GM23338 (cell line): Measurements from ENCODE around the gene NUP107. TPM values are rescaled to one million over a fixed set of nuclear protein-coding genes. Genes with fewer than 3 reads are reported as not detected.

Experiments
- ATAC-seq: fragments of 200-7000 bp; cut with Tn5 transposase; 3 replicates; pipeline ENCODE4 v1.9.1; 2020
- DNase-seq: peaks from one replicate; pipeline ENCODE4 v3.0.0-alpha.2; 2015; ENCODE audit warnings: low spot score
- H2AFZ ChIP-seq: fragments of 200-600 bp; sonication (generic); 2 replicates; pipeline ENCODE4 v1.8.0; 2016; ENCODE audit warnings: antibody characterized with exemption, mild to moderate bottlenecking, moderate library complexity
- H3F3A ChIP-seq: fragments of 200-600 bp; sonication (generic); replicated peaks from 2 replicates; pipeline ENCODE4 v1.8.0; 2017; ENCODE audit warnings: antibody characterized with exemption, mixed run types, low read depth
- H3K27ac ChIP-seq: fragments of 200-600 bp; sonication (generic); 2 replicates; pipeline ENCODE4 v1.6.1; 2016; ENCODE audit warnings: low read depth
- H3K27me3 ChIP-seq: fragments of 200-600 bp; sonication (generic); 2 replicates; pipeline ENCODE4 v1.8.0; 2016; ENCODE audit warnings: mild to moderate bottlenecking, mixed run types, moderate library complexity; ENCODE audit not compliant: insufficient read depth
- H3K36me3 ChIP-seq: fragments of 200-600 bp; sonication (generic); 2 replicates; pipeline ENCODE4 v1.8.0; 2016; ENCODE audit warnings: mild to moderate bottlenecking; ENCODE audit not compliant: insufficient read depth
- H3K4me1 ChIP-seq: fragments of 200-600 bp; sonication (generic); 2 replicates; pipeline ENCODE4 v1.8.0; 2016; ENCODE audit warnings: mild to moderate bottlenecking, moderate library complexity; ENCODE audit not compliant: insufficient read depth
- H3K4me2 ChIP-seq: fragments of 200-600 bp; sonication (generic); 2 replicates; pipeline ENCODE4 v1.7.1; 2017; ENCODE audit warnings: mixed run types
- H3K4me3 ChIP-seq: fragments of 200-600 bp; sonication (generic); 2 replicates; pipeline ENCODE4 v1.6.1; 2016; ENCODE audit warnings: mixed run types
- H3K79me2 ChIP-seq: fragments of 200-600 bp; sonication (generic); replicated peaks from 2 replicates; pipeline ENCODE4 v1.8.0; 2017; ENCODE audit warnings: mild to moderate bottlenecking; ENCODE audit not compliant: insufficient read depth
- H3K9me2 ChIP-seq: fragments of 200-600 bp; sonication (generic); 2 replicates; pipeline ENCODE4 v1.8.0; 2017; ENCODE audit not compliant: insufficient read depth
- H4K20me1 ChIP-seq: fragments of 200-600 bp; sonication (generic); replicated peaks from 2 replicates; pipeline ENCODE4 v1.8.0; 2017; ENCODE audit warnings: mild to moderate bottlenecking; ENCODE audit not compliant: insufficient read depth
- H3K27ac Mint-ChIP-seq: 2 replicates; pipeline ENCODE4 v1.8.0; 2020; ENCODE audit warnings: inconsistent platforms, mild to moderate bottlenecking, moderate library complexity, mixed read lengths
- H3K27me3 Mint-ChIP-seq: 3 replicates; pipeline ENCODE4 v1.8.0; 2022; ENCODE audit warnings: low read depth, mild to moderate bottlenecking, moderate library complexity, mixed read lengths, inconsistent platforms; ENCODE audit not compliant: insufficient read depth, poor library complexity
- H3K36me3 Mint-ChIP-seq: 3 replicates; pipeline ENCODE4 v1.8.0; 2021; ENCODE audit warnings: low read depth, mild to moderate bottlenecking, inconsistent platforms, moderate library complexity, mixed read lengths
- H3K4me1 Mint-ChIP-seq: 3 replicates; pipeline ENCODE4 v1.8.0; 2020; ENCODE audit warnings: mild to moderate bottlenecking, inconsistent platforms, mixed read lengths
- H3K4me3 Mint-ChIP-seq: 3 replicates; pipeline ENCODE4 v1.8.0; 2021; ENCODE audit warnings: moderate library complexity, mild to moderate bottlenecking, inconsistent platforms, mixed read lengths
- H3K9me3 Mint-ChIP-seq: 3 replicates; pipeline ENCODE4 v1.8.0; 2020; ENCODE audit warnings: moderate library complexity, mild to moderate bottlenecking, inconsistent platforms, mixed read lengths
- CREB1 ChIP-seq: fragments of 250-450 bp; sonication (Bioruptor Pico); IDR thresholded peaks from 2 replicates; pipeline ENCODE4 v1.5.0; 2020; ENCODE audit warnings: low read depth, mild to moderate bottlenecking, moderate library complexity
- EZH2 ChIP-seq: fragments of 200-600 bp; sonication (generic); IDR thresholded peaks from one replicate; pipeline ENCODE4 v1.8.0; 2017; ENCODE audit warnings: antibody characterized with exemption, mild to moderate bottlenecking, low read depth; ENCODE audit not compliant: unreplicated experiment
- EZH2phosphoT487 ChIP-seq: fragments of 200-600 bp; sonication (generic); IDR thresholded peaks from one replicate; pipeline ENCODE4 v1.8.1; 2018; ENCODE audit warnings: antibody characterized with exemption; ENCODE audit not compliant: unreplicated experiment
- JUNB ChIP-seq: IDR thresholded peaks from one replicate; pipeline ENCODE4 v1.6.1; 2016; ENCODE audit warnings: antibody characterized with exemption; ENCODE audit not compliant: unreplicated experiment
- POLR2AphosphoS5 ChIP-seq: IDR thresholded peaks from 2 replicates; pipeline ENCODE4 v1.6.1; 2016; ENCODE audit warnings: antibody characterized with exemption, low read depth
- REST ChIP-seq: IDR thresholded peaks from one replicate; pipeline ENCODE4 v1.6.1; 2018; ENCODE audit warnings: antibody characterized with exemption; ENCODE audit not compliant: unreplicated experiment
- STAT1 ChIP-seq: IDR thresholded peaks from one replicate; pipeline ENCODE4 v1.6.1; 2016; ENCODE audit warnings: antibody characterized with exemption; ENCODE audit not compliant: unreplicated experiment
- ZNF114 ChIP-seq: fragments of 250-450 bp; sonication (Bioruptor Pico); IDR thresholded peaks from 2 replicates; pipeline ENCODE4 v1.5.0; 2020; ENCODE audit warnings: mild to moderate bottlenecking, moderate library complexity
- ZNF331 ChIP-seq: fragments of 250-450 bp; sonication (Bioruptor Pico); IDR thresholded peaks from 2 replicates; pipeline ENCODE4 v1.5.0; 2020; ENCODE audit warnings: low read depth, mild to moderate bottlenecking, moderate library complexity
- polyA plus RNA-seq: library from polyadenylated mRNA; unstranded; fragments of >200 nt; fragmentation: Nextera tagmentation; extraction: Ambion mirVana; gene quantifications from 2 replicates; pipeline ENCODE4 v1.2.1, GENCODE V29; 2016
- total RNA-seq: library from RNA; depleted of rRNA; stranded (reverse); fragments of >200 nt; shearing (Covaris generic); gene quantifications from 2 replicates; pipeline ENCODE4 v1.2.3, GENCODE V29; 2014
- TF ChIP-seq, protein P1 (sequence below): fragments of 250-450 bp; sonication (Bioruptor Pico); IDR thresholded peaks from 2 replicates; pipeline ENCODE4 v1.5.0; 2020; ENCODE audit warnings: mild to moderate bottlenecking, moderate library complexity
- TF ChIP-seq, protein P2 (sequence below), 2 experiments: fragments of 200-600 bp in 1 of 2; sonication (generic) in 1 of 2; conservative IDR thresholded peaks; 2 replicates each; pipeline versions ENCODE4 v1.5.1 to v1.6.1; 2016 to 2017; ENCODE audit warnings: antibody characterized with exemption in 2 of 2, low read depth in 2 of 2, mild to moderate bottlenecking in 2 of 2, moderate library complexity in 1 of 2
- TF ChIP-seq, protein P3 (sequence below): IDR thresholded peaks from 2 replicates; pipeline ENCODE4 v1.6.1; 2016; ENCODE audit warnings: antibody characterized with exemption

Gene NUP107
- total and polyA plus RNA-seq, 2 experiments from 2014 or later = 123 to 152 TPM

GRCh38 chr12:68793436-68793835, 106.7 kb downstream of the NUP107 start (continued):
- TF ChIP-seq, protein P1, sequence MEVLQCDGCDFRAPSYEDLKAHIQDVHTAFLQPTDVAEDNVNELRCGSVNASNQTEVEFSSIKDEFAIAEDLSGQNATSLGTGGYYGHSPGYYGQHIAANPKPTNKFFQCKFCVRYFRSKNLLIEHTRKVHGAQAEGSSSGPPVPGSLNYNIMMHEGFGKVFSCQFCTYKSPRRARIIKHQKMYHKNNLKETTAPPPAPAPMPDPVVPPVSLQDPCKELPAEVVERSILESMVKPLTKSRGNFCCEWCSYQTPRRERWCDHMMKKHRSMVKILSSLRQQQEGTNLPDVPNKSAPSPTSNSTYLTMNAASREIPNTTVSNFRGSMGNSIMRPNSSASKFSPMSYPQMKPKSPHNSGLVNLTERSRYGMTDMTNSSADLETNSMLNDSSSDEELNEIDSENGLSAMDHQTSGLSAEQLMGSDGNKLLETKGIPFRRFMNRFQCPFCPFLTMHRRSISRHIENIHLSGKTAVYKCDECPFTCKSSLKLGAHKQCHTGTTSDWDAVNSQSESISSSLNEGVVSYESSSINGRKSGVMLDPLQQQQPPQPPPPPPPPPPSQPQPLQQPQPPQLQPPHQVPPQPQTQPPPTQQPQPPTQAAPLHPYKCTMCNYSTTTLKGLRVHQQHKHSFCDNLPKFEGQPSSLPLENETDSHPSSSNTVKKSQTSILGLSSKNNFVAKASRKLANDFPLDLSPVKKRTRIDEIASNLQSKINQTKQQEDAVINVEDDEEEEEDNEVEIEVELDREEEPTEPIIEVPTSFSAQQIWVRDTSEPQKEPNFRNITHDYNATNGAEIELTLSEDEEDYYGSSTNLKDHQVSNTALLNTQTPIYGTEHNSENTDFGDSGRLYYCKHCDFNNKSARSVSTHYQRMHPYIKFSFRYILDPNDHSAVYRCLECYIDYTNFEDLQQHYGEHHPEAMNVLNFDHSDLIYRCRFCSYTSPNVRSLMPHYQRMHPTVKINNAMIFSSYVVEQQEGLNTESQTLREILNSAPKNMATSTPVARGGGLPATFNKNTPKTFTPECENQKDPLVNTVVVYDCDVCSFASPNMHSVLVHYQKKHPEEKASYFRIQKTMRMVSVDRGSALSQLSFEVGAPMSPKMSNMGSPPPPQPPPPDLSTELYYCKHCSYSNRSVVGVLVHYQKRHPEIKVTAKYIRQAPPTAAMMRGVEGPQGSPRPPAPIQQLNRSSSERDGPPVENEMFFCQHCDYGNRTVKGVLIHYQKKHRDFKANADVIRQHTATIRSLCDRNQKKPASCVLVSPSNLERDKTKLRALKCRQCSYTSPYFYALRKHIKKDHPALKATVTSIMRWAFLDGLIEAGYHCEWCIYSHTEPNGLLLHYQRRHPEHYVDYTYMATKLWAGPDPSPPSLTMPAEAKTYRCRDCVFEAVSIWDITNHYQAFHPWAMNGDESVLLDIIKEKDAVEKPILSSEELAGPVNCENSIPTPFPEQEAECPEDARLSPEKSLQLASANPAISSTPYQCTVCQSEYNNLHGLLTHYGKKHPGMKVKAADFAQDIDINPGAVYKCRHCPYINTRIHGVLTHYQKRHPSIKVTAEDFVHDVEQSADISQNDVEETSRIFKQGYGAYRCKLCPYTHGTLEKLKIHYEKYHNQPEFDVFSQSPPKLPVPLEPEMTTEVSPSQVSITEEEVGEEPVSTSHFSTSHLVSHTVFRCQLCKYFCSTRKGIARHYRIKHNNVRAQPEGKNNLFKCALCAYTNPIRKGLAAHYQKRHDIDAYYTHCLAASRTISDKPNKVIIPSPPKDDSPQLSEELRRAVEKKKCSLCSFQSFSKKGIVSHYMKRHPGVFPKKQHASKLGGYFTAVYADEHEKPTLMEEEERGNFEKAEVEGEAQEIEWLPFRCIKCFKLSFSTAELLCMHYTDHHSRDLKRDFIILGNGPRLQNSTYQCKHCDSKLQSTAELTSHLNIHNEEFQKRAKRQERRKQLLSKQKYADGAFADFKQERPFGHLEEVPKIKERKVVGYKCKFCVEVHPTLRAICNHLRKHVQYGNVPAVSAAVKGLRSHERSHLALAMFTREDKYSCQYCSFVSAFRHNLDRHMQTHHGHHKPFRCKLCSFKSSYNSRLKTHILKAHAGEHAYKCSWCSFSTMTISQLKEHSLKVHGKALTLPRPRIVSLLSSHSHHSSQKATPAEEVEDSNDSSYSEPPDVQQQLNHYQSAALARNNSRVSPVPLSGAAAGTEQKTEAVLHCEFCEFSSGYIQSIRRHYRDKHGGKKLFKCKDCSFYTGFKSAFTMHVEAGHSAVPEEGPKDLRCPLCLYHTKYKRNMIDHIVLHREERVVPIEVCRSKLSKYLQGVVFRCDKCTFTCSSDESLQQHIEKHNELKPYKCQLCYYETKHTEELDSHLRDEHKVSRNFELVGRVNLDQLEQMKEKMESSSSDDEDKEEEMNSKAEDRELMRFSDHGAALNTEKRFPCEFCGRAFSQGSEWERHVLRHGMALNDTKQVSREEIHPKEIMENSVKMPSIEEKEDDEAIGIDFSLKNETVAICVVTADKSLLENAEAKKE (CRISPR knock-in tag) = no peak
- TF ChIP-seq, protein P2, sequence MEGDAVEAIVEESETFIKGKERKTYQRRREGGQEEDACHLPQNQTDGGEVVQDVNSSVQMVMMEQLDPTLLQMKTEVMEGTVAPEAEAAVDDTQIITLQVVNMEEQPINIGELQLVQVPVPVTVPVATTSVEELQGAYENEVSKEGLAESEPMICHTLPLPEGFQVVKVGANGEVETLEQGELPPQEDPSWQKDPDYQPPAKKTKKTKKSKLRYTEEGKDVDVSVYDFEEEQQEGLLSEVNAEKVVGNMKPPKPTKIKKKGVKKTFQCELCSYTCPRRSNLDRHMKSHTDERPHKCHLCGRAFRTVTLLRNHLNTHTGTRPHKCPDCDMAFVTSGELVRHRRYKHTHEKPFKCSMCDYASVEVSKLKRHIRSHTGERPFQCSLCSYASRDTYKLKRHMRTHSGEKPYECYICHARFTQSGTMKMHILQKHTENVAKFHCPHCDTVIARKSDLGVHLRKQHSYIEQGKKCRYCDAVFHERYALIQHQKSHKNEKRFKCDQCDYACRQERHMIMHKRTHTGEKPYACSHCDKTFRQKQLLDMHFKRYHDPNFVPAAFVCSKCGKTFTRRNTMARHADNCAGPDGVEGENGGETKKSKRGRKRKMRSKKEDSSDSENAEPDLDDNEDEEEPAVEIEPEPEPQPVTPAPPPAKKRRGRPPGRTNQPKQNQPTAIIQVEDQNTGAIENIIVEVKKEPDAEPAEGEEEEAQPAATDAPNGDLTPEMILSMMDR (conservative IDR thresholded peaks at IDR 0.05; ENCODE audit: low read depth in 2 of 2) = no peak
- TF ChIP-seq EZH2 (no peak), POLR2AphosphoS5 (no peak), JUNB (no peak), STAT1 (no peak)

DNA sequence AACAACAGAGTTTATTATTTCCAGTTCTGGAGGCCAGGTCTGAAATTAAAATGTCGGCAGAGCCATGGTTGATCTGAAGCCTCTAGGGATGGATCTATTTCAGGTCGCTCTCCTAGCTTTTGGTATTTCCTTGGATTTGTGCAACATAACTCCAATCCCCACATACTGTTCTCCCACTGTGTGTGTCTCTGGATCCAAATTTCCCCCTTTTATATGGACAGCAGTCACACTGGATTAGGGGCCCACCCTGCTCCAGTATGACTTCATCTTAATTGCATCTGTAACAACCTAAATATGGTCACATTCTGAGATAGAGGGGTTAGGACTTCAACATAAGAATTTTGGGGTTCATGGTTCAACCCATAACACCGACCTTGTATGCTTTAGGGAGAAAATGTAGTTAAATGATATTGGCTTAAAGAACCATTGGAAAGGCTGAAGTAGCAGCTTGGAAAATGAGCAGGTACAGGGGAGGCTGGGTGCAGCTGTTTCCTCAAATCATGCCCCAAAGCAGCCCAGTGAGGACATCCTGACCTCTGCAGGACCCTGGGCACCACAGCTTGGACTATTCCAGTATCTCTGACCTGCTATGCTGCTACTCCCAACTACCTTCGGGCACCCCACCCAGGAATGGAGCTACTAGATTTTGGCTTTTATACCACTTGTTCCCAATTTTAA, 107.3 kb downstream of the NUP107 start:
- no peaks in the 10 kb centered on the region for H3F3A ChIP-seq
- no peak overlapping the region for H3K27ac Mint-ChIP-seq
- H3K9me2 ChIP-seq = peaks cover 4% of the 10 kb centered on the region; the same call in 1 of the 2 replicates
- H2AFZ ChIP-seq = no peak overlapping the region
- no peaks in the 10 kb centered on the region for H3K4me1 ChIP-seq
- no peaks in the 10 kb centered on the region for H4K20me1 ChIP-seq
- DNase-seq = no peak
- H3K36me3 Mint-ChIP-seq = no peaks in the 10 kb centered on the region
- peaks cover 7% of the 10 kb centered on the region for H3K4me1 Mint-ChIP-seq
- H3K36me3 ChIP-seq = no peaks in the 10 kb centered on the region
- H3K79me2 ChIP-seq = no peaks in the 10 kb centered on the region
- peaks cover 2% of the 10 kb centered on the region for H3K27me3 Mint-ChIP-seq
- no peaks in the 10 kb centered on the region for H3K9me3 Mint-ChIP-seq
- H3K27me3 ChIP-seq = no peaks in the 10 kb centered on the region
- H3K27ac ChIP-seq = no peak overlapping the region
- no peak overlapping the region for H3K4me2 ChIP-seq
- no peak overlapping the region for H3K4me3 ChIP-seq
- no peak overlapping the region for H3K4me3 Mint-ChIP-seq
- ATAC-seq = no peak
- no peak for TF ChIP-seq JUNB
- no peak for TF ChIP-seq EZH2phosphoT487
- TF ChIP-seq POLR2AphosphoS5 = no peak
- TF ChIP-seq EZH2 = no peak
- no peak for TF ChIP-seq ZNF114
- TF ChIP-seq, protein P3, sequence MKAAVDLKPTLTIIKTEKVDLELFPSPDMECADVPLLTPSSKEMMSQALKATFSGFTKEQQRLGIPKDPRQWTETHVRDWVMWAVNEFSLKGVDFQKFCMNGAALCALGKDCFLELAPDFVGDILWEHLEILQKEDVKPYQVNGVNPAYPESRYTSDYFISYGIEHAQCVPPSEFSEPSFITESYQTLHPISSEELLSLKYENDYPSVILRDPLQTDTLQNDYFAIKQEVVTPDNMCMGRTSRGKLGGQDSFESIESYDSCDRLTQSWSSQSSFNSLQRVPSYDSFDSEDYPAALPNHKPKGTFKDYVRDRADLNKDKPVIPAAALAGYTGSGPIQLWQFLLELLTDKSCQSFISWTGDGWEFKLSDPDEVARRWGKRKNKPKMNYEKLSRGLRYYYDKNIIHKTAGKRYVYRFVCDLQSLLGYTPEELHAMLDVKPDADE = no peak
- no peak for TF ChIP-seq CREB1 (CRISPR knock-in tag)
- TF ChIP-seq REST = no peak
- TF ChIP-seq ZNF331 = no peak
